ENCODE data around the gene ADARB2.

The ADARB2 gene

DNA sequence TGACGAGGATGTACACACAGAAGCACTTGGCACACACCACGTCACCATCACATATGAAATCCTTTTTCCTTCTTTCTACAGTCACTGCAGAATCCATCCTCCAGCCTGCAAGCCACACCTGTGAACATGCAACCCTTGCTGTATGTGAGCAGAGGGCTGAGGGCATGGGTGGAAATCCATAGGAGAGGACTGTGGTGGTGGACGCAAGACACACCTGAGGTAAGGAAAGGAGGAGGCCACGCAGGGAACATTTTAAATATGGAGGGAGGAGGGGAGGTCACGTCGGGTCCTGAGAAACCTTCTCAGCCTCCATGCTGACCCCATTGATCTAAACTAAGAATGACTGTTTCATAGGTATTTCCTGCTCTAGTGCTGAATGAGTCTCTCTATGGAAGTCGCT is 28.6 kb downstream of the ADARB2 start:
- no peak overlapping the region for H3K27ac ChIP-seq

GRCh38 chr10:1706711-1707110 is 30.6 kb downstream of the ADARB2 start:
- TF ChIP-seq, protein P1, sequence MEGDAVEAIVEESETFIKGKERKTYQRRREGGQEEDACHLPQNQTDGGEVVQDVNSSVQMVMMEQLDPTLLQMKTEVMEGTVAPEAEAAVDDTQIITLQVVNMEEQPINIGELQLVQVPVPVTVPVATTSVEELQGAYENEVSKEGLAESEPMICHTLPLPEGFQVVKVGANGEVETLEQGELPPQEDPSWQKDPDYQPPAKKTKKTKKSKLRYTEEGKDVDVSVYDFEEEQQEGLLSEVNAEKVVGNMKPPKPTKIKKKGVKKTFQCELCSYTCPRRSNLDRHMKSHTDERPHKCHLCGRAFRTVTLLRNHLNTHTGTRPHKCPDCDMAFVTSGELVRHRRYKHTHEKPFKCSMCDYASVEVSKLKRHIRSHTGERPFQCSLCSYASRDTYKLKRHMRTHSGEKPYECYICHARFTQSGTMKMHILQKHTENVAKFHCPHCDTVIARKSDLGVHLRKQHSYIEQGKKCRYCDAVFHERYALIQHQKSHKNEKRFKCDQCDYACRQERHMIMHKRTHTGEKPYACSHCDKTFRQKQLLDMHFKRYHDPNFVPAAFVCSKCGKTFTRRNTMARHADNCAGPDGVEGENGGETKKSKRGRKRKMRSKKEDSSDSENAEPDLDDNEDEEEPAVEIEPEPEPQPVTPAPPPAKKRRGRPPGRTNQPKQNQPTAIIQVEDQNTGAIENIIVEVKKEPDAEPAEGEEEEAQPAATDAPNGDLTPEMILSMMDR (IDR thresholded peaks at IDR 0.05), result no peak
- no peak for TF ChIP-seq ZFX (IDR thresholded peaks at IDR 0.05; ENCODE audit: borderline replicate concordance)

More for the DNA sequence above, 28.6 kb downstream of the ADARB2 start:
- TF ChIP-seq, protein P1 (IDR thresholded peaks at IDR 0.05), result no peak
- TF ChIP-seq ZFX (IDR thresholded peaks at IDR 0.05; ENCODE audit: borderline replicate concordance), result no peak

DNA sequence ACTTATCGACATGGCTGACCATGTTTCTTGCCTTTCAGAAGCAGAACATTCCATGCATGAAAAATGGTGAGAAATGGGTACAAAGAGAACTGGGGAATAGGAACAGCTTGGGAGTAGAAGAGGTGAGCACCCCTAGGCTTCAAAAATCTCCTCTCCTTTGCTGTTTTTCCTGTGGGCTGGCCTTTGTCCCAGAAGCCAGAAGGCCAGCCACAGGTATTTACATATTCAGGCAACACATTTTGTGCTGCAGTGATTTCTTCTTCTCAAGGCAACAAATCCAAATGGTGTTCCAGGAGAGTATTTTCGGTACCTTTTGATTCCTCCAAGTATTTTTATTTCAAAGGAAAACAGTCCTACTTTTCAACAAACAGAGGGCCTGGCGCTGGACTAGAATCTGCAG is 31.1 kb downstream of the ADARB2 start:
- TF ChIP-seq ZFX (IDR thresholded peaks at IDR 0.05; ENCODE audit: borderline replicate concordance), result no peak
- TF ChIP-seq, protein P1 (IDR thresholded peaks at IDR 0.05), result no peak
- no peak overlapping the region for H3K27ac ChIP-seq

More at GRCh38 chr10:1706711-1707110, 30.6 kb downstream of the ADARB2 start:
- H3K27ac ChIP-seq, result no peak overlapping the region

DNA sequence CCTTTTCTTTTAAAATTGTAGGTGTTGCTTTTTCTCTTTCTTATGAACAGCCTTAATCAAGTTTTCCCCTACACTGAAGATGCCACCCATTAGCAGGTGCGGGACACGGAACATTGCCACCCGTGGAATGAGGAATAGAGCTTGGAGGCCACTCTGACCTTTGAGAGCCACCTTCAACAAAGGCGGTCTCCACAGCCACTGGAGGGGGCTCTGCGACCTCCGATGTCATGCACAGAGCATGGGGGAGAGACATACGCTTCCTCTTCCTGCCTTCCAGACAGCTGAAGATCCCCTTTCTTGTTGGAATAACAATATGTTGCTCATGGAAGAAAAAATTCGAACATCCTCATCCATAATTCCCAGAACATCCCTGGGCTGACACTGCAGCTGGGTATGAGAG is 39.1 kb downstream of the ADARB2 start:
- TF ChIP-seq ZFX (IDR thresholded peaks at IDR 0.05; ENCODE audit: borderline replicate concordance), result no peak
- TF ChIP-seq, protein P1 (IDR thresholded peaks at IDR 0.05), result no peak
- no peak overlapping the region for H3K27ac ChIP-seq

- H3K27ac ChIP-seq, result no peak overlapping the region
- TF ChIP-seq ZFX (IDR thresholded peaks at IDR 0.05; ENCODE audit: borderline replicate concordance), result no peak
- TF ChIP-seq, protein P1 (IDR thresholded peaks at IDR 0.05), result no peak
These were observed 41.2 kb downstream of the ADARB2 start for GRCh38 chr10:1696106-1696505.

DNA sequence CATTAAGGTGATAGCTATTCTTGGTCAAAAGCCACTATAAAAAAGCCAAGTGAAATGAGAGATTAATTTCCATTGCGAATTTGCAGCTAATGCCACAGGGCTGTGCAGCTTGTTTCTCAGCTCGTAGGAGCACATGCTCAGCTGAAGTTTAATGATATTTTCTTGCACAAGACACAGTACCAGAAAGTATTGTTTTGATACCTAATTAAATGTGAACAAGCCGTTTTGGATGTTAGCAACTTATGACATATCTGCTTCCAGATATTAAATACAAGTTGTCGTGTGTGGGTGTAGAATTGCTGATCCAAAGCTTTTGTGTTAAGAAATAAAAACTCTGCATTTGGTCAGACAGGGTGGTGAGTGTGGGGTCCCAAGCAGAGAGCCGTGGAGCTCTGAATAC is 47.2 kb downstream of the ADARB2 start:
- TF ChIP-seq ZFX (IDR thresholded peaks at IDR 0.05; ENCODE audit: borderline replicate concordance), result no peak
- TF ChIP-seq, protein P1 (IDR thresholded peaks at IDR 0.05), result no peak
- no peak overlapping the region for H3K27ac ChIP-seq

DNA sequence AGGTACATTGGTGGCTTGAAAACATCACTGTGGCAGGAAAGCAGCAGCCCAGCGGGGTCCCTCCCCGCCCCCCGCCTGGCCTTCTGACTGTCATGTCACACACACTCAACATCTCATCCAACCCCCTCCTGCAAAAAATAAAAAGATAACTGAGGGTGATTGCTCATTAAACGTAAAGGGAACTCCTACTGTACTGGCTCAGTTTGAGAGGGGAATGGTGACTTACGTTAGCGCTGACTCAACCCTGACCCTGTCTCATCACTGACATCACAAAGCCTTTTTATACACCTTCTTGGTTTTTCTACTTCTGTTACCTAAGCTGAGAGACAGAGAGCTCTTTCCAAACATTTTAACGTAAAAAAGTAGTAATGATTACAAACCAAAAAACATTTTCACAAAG is 48.8 kb downstream of the ADARB2 start:
- no peak overlapping the region for H3K27ac ChIP-seq
- TF ChIP-seq, protein P1 (IDR thresholded peaks at IDR 0.05), result no peak
- TF ChIP-seq ZFX (IDR thresholded peaks at IDR 0.05; ENCODE audit: borderline replicate concordance), result no peak
